Omental fat pad (tissue), 4 donors: Measurements from ENCODE around the gene ARHGEF33. TPM values are rescaled to one million over a fixed set of nuclear protein-coding genes. Genes with fewer than 3 reads are reported as not detected.

Experiments
- ATAC-seq: fragments of 150-250 bp; one replicate; pipeline ENCODE4 v1.9.1; 2016; ENCODE audit warnings: mild to moderate bottlenecking, moderate library complexity; ENCODE audit not compliant: low FRiP score
- DNase-seq: peaks from one replicate; pipeline ENCODE4 v3.0.0-alpha.2; 2019; ENCODE audit warnings: low spot score
- CTCF ChIP-seq, 3 donors: fragments of 450-650 bp; IDR thresholded peaks; one replicate each; pipeline ENCODE4 v1.5.1; 2016 to 2017; ENCODE audit warnings: antibody characterized with exemption in 3 of 3, mild to moderate bottlenecking in 3 of 3, moderate library complexity in 2 of 3
- total RNA-seq, 4 donors: library from RNA; depleted of rRNA; stranded (reverse); fragments of >200 nt; gene quantifications; one replicate each; pipeline ENCODE4 v1.1.0, GENCODE V29; 2016

Gene ARHGEF33
- total RNA-seq, 4 donors from 2014 or later, result 0.31 to 1.6 (median 0.95) TPM

GRCh38 chr2:39000552-39000951 lies 110.9 kb downstream of the ARHGEF33 start:
- no peak for DNase-seq
- ATAC-seq, result no peak
- TF ChIP-seq CTCF (IDR thresholded peaks at IDR 0.05), result no peak

GRCh38 chr2:39007875-39008504 lies 118.3 kb downstream of the ARHGEF33 start:
- no peak for DNase-seq
- no peak for ATAC-seq
- no peak for TF ChIP-seq CTCF (IDR thresholded peaks at IDR 0.05)

GRCh38 chr2:39008665-39009064 lies 119.0 kb downstream of the ARHGEF33 start:
- TF ChIP-seq CTCF (IDR thresholded peaks at IDR 0.05), result no peak
- DNase-seq (no peak), ATAC-seq (no peak)

- TF ChIP-seq CTCF (IDR thresholded peaks at IDR 0.05), result no peak
- ATAC-seq, result no peak
- DNase-seq, result no peak
Measured at GRCh38 chr2:39013871-39014270, 124.2 kb downstream of the ARHGEF33 start.

- DNase-seq (no peak), ATAC-seq (no peak)
- no peak for TF ChIP-seq CTCF (IDR thresholded peaks at IDR 0.05)
Measured at GRCh38 chr2:39015424-39015823, 125.7 kb downstream of the ARHGEF33 start.

GRCh38 chr2:39017334-39017733 lies 127.7 kb downstream of the ARHGEF33 start:
- no peak for ATAC-seq
- DNase-seq, result no peak
- no peak for TF ChIP-seq CTCF (IDR thresholded peaks at IDR 0.05)

- no peak for TF ChIP-seq CTCF (IDR thresholded peaks at IDR 0.05)
- DNase-seq (no peak), ATAC-seq (no peak)
Measured at GRCh38 chr2:39018638-39019037, 129.0 kb downstream of the ARHGEF33 start.
